ENCODE data around the gene HSPA6.
"Not testable (repeated sequence)": the region's sequence is repeated elsewhere in the genome, so short reads cannot be mapped to it uniquely, and the experiment has no call there.

HSPA6 gene

DNA sequence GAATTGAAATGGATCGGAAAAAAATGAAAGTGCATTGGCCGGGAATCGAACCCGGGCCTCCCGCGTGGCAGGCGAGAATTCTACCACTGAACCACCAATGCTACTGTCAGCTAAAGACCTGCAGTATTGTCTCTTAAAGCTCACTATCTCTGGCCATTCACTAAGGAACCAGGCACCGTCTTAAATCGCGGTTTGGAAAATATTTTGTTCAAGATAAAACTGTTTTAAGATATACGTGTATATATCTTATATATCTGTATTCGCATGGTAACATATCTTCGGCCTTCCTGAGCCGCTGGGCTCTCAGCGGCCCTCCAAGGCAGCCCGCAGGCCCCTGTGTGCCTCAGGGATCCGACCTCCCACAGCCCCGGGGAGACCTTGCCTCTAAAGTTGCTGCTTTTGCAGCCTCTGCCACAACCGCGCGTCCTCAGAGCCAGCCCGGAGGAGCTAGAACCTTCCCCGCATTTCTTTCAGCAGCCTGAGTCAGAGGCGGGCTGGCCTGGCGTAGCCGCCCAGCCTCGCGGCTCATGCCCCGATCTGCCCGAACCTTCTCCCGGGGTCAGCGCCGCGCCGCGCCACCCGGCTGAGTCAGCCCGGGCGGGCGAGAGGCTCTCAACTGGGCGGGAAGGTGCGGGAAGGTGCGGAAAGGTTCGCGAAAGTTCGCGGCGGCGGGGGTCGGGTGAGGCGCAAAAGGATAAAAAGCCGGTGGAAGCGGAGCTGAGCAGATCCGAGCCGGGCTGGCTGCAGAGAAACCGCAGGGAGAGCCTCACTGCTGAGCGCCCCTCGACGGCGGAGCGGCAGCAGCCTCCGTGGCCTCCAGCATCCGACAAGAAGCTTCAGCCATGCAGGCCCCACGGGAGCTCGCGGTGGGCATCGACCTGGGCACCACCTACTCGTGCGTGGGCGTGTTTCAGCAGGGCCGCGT lies at the start of gene HSPA6:
HSPA6 (plus strand) TSS at position 724 of the 925 bp plus-strand sequence; CDS start at position 843, 119 bp downstream.
- peak; percentile 87 for DNase-seq (ENCODE audit: low spot score)

- DNase-seq (ENCODE audit: low spot score): not testable (repeated sequence)
These were observed 46.6 kb upstream of the HSPA6 start for GRCh38 chr1:161477711-161478110.

DNA sequence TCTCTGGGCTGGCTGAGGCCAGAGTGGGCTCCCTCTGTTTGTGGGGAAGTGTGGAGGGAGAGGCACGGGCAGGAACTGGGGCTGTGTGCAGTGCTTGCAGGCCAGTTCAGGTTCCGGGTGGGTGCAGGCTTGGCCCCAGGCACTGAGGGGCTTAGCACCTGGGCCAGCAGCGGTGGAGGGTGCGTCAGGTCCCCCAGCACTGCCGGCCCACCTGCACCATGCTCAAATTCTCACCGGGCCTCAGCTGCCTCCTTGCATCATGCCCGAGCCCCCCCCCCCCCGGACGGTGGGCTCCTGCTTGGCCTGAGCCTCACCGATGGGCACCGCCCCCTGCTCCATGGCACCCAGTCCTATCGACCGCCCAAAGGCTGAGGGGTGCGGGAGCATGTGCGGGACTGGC lies 45.4 kb upstream of the HSPA6 start:
- no peak for DNase-seq (ENCODE audit: low spot score)

GRCh38 chr1:161480381-161481035 lies 43.8 kb upstream of the HSPA6 start:
- DNase-seq (ENCODE audit: low spot score): no peak

DNA sequence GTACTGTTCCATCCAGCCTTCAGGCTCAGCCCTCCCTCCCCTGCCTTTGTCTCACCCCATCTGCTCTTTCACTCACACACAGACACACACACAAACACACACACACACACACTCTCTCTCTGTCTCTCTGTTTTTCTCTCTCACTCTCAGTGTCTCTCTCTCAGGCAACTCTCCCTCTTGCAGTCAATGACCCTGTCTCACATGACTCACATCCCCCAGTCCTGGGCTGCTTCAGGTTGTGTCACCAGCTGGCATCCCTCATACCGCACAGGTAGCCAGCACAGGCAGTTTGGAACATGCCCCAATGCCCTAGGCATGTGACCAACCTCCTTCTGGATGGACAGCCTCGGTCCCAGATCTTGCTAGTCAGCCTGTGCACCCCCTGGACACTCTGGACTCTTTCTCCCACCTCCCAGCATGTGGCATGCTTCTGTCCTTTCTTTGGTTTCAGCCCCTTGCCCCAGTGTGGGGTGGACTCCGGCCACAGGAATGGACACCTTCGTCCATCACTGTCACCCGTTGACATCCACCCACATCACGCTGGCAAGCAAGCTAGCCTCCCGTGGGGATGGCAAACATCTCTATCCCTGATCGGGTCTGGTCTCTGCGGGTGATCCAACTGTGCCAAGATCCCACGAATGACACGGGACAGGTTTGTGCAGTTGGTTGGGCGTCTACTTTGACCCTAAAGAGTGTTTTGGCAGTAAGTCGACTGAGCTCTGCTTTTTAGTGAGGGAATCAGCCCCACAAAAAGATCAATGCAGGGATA lies 42.5 kb upstream of the HSPA6 start:
- no peak for DNase-seq (ENCODE audit: low spot score)

- no peak for DNase-seq (ENCODE audit: low spot score)
These were observed 41.7 kb upstream of the HSPA6 start for GRCh38 chr1:161482610-161483009.

DNA sequence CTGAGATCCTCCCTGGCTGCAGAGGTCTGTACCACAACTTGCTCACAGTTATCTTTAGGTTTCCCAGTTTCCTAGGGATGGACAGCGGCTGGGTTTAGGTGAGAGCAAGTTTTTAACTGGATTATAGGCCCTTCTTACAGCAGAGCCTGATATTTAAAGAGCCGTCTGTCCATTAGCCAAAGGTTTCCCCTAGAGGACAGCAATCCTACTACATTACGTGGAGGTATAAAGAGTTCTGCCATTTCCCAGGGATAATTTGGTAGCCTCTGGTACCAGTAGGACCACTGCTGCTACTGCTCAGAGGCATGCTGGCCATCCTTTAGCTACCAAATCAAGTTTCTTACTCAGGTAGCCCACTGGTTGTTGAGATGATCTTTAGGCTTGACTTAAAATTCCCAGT lies 41.0 kb upstream of the HSPA6 start:
- DNase-seq (ENCODE audit: low spot score): no peak

DNA sequence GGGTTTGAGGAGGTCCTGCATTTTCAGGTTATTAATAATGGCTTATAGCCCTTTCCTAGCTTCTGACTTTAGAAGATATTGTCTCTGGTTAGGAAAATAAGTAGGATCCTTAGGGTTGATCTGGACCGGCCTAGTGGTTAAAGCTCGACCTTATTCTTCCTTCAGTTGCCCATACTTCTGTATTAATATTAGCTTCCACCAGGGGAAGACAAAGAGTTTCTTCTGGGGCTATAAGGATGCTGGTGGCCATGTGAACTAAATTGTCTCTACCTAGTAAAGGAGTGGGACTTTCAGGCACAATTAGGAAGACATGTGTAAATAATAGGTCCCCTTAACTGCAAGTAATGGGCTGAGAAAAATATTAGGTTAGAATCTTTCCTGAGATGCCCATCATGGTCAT lies 39.7 kb upstream of the HSPA6 start:
- DNase-seq (ENCODE audit: low spot score): no peak

DNA sequence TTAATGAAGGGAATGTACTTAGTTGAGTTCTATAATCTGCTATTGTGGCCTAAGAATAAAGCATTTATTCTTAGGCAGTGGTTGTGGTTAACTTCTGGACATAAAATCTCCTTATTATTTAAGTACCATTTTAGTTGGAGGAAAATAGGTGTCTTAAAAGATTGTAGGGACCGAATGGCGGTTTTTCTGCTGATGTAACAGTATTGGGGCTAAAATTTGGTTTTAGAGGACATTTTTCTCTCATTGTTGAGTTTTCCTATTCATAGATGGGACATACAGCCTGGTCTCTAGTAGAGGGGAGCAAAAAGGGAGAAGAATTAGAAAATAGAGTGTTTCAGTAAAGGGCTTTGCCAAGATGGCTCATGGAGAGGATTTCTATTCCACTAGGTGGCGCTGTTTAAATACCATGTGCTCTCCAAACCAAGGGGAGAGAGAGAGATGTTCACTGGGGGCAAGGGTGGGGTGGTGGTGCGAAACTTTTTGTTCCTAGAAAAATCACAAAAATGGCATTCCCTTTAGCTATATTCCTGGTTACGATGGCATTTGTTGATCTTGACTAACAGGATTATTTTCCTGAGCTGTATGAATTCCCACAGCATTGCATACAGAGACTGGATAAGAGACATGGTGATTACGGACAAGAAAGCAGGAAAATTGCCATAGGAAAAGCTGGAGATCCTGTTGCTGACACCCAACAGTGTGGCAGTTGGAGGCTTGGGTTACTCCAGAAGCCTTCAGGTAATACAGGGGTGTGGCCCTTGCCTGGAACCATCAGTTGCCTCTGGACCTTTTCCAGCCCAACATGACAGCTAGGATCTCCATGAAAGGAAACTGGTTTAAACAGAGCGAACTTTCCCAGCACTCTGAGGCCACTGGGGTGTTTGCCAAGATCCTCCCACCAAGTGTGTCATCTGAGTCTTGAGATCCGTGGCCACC lies 37.3 kb upstream of the HSPA6 start:
- peak; percentile 81 for DNase-seq (ENCODE audit: low spot score)

GRCh38 chr1:161491472-161491871 lies 32.9 kb upstream of the HSPA6 start:
- peak; percentile 21 for DNase-seq (ENCODE audit: low spot score)

DNA sequence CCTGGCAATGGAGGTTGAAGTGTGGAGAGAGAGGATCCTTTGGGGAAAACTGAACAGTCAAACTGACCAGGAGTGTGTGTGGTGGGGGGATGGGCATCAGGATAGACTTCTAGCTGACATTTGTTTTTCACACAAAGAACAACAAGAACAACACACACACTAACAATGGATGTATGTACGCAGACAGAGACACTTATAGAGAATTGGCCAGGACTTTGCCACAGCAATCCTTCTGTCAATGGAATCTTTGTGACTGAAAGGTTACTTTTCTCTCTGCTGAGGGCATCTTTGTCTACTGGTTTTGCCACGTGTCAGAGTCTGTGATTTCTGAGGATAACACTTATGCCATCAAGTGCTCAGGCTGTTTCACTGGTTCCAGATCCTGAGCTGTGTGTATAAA lies 31.5 kb upstream of the HSPA6 start:
- no peak for DNase-seq (ENCODE audit: low spot score)

DNA sequence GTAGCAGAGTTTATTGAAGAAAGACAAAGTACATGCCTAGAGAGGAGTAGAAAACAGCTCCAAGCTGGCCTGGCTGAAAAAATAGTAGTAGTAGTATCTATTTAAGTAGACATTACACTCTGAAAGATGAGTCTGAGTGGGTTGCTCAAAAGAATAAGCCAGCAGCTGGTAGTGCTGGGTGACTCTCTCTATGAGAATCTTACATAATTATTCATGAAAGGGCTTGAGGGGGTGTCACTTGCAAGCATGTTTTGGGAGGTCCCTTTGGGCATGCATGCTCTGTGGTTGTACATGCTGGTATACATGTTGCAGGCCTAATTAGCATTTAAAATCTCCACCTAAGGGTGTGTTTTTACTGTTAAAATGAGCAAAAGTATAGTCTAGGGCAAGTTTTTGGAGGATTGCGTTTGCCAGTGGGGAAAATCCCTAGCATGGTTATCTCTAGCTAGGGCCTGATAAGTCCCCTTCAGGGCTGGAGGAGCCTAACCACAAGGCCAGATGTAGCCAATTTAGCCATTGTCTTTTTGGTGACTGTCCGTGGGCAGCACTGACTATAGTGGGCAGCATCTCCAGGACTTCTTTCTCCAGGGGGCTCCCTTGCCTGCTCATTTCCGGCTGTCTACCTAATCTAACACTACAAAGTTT lies 30.1 kb upstream of the HSPA6 start:
- no peak for DNase-seq (ENCODE audit: low spot score)

DNA sequence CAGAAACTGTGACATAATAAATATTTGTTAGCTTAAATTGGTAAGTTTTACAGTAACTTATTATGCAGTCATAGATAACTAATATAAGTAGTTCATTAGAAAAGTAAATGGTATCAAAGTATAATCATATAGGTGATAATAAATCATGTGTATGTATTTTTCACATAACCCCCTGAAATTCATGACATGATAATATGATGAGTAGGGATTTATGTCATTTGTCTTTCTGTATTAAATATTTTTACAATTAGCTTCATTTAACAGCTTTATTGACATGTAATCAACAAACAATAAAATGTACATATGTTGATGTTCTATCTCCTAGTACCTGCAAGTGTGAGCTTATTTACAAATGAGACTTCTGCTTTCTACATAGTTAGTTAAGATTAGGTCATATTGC lies 28.9 kb upstream of the HSPA6 start:
- no peak for DNase-seq (ENCODE audit: low spot score)

- DNase-seq (ENCODE audit: low spot score): no peak
These were observed 26.4 kb upstream of the HSPA6 start for GRCh38 chr1:161497961-161498360.

GRCh38 chr1:161498646-161499045 lies 25.7 kb upstream of the HSPA6 start:
- DNase-seq (ENCODE audit: low spot score): no peak

DNA sequence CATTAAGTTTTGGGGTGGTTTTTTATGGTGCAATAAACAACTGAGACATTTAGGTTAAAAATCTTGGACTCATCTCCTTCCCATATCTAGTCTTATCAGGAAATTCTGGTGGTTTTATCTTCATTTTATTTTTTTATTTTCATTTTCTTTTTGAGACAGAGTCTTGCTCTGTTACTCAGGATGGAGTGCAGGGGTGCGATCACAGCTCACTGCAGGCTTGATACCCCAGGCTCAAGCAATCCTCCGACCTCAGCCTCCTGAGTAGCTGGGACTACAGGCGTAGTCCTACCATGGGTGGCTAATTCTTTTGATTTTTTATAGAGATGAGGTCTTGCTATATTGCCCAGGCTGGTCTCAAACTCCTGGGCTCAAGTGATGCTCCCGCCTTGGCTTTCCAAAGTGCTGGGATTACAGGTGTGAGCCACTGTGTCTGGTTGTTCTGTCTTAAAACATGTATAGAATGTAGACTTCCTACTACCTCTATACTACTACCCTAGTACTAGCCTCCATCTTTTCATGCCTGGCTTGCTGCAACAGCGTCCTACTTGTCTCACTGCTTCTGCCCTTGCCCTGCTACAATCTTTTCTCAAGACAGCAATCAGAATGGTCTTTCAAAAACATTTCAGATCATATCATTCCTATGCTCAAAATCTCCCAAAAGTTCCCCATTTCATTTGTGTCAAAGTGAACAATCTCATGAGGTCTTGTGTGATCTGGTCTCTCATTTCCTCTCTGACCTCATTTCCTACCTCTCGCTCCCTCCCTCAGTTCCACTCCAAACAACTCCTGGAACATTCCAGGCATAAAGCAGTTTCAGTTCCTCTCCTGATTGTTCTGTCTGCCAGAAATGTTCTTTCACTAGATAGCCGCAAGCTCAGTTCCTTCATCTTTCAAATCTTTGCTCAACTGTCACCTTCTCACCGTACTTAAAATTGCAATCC lies 25.0 kb upstream of the HSPA6 start:
- DNase-seq (ENCODE audit: low spot score): no peak

GRCh38 chr1:161501234-161501633 lies 23.1 kb upstream of the HSPA6 start:
- DNase-seq (ENCODE audit: low spot score): no peak

DNA sequence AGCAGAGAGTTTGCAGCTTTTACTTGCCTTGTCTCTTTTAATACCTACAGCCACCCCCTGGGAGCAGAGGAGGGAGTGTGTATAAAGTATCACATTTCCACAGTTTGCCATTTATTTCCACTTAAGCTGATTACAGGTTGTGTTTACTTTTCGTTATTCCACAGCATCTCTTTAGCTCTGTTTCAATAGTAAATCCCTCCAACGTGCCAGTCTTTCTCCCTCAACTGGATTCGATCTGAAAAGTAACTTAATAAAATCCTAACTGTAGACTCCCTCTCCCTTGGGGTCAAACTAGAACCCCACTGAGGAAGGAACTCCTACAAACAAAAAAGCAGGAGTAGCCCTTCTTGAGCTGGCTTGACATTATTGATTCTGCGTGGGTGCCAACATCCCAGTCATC lies 22.2 kb upstream of the HSPA6 start:
- no peak for DNase-seq (ENCODE audit: low spot score)

DNA sequence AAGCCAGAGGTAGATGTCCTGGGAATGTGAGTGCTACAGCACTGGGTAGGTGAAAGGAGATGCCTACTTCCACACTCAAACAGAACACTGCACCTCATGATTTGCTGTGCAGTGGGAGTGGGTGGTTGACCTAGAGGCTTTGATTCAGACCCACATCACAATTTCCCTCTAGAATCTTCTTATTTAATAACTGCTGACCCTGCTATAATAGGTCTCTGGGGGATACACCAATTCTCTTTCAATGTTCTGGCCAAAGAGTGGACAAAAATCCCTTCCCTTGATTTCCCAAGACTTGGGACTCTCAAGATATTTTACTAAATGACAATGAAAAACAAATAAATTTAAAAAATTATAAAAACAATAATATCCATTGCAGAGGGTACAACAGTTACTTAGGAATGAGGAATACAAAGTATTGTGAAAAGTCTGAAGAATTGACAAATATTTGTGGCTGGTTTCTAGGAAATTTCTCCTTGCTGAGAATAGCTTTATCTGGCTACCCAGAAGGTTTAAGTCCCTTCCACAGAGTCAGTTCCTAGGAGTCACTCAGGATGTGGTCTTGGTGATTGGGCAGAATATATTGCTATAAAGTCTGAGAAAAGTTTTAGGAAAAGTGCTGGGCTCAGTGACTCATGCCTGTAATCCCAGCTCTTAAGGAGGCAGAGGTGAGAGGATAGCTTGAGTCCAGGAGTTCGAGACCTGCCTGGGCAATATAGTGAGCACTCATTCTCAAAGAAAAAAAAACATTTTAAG lies 21.5 kb upstream of the HSPA6 start:
- DNase-seq (ENCODE audit: low spot score): no peak
